Body of pancreas (tissue), 4 donors: ENCODE data around the gene P4HA1.

Source experiments
- POLR2A ChIP-seq, 3 donors: fragments of 450-650 bp; IDR thresholded peaks; one replicate each; pipeline ENCODE4 v1.6.1; 2016; ENCODE audit warnings: antibody characterized with exemption in 3 of 3, mild to moderate bottlenecking in 2 of 3
- TF ChIP-seq, protein P1 (sequence below), 7 experiments: fragments of 450-650 bp in 4 of 7; fragments of 200-600 bp in 3 of 7; sonication (generic) in 3 of 7; IDR thresholded peaks; one replicate each; pipeline ENCODE4 v1.5.1; 2016 to 2019; ENCODE audit warnings: antibody characterized with exemption in 7 of 7

DNA sequence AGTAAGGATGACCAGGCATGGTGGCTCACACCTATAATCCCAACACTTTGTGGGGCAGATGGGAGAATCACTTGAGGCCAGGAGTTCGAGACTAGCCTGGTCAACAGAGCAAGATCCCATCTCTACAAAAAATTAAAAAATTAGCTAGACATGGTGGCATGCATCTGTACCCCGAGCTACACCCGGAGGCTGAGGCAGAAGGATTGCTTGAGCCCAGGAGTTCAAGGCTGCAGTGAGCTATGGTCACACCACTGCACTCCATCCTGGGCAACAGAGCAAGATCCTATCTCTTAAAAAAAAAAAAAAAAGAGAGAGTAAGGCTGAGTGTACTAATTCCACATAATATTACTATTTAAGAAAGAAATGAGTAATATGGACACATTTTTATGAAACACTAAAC, 3.8 kb downstream of the P4HA1 start:
- TF ChIP-seq, protein P1, sequence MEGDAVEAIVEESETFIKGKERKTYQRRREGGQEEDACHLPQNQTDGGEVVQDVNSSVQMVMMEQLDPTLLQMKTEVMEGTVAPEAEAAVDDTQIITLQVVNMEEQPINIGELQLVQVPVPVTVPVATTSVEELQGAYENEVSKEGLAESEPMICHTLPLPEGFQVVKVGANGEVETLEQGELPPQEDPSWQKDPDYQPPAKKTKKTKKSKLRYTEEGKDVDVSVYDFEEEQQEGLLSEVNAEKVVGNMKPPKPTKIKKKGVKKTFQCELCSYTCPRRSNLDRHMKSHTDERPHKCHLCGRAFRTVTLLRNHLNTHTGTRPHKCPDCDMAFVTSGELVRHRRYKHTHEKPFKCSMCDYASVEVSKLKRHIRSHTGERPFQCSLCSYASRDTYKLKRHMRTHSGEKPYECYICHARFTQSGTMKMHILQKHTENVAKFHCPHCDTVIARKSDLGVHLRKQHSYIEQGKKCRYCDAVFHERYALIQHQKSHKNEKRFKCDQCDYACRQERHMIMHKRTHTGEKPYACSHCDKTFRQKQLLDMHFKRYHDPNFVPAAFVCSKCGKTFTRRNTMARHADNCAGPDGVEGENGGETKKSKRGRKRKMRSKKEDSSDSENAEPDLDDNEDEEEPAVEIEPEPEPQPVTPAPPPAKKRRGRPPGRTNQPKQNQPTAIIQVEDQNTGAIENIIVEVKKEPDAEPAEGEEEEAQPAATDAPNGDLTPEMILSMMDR (IDR thresholded peaks at IDR 0.05) = no peak
- no peak for TF ChIP-seq POLR2A (IDR thresholded peaks at IDR 0.05)
